Measurements from ENCODE around the gene VWC2L. TPM values are rescaled to one million over a fixed set of nuclear protein-coding genes. Genes with fewer than 3 reads are reported as not detected.

Gene VWC2L
- total and polyA plus RNA-seq, 2 donors (not counting 3 experiments of a cell fraction or from before 2014, with no cell fraction given) = not detected

DNA sequence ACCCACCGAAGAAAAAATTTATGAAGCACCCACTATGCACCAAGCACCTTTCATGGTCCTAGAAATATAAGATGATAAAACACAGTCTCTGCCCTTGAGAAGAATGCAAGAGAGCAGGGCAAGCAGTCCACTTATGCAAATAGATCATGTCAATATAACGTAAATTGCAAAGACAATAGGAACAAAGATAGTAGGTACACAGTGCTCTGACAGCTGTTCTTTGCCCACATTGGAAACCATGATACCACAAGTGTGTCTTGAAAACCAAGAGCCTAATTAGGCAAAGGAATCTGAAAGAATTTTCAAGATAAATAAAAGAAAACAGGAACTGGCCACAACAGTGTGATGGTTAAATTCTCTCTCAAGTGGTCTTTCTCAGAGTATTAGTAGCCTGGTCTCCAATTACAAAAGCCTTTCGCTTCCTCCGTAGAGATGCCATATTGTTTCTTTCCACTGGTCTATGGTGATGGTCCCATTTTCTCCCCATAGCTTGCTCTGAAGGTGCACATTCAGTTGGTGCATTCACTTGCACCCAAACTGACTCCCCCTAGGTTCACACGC is 108.5 kb downstream of the VWC2L start:
- Histone ChIP-seq H3K27me3 (ENCODE audit: control insufficient read depth in 2 of 2, insufficient read depth in 2 of 2, low read length in 2 of 2) (no peaks in the 10 kb centered on the region), H3K4me3 (replicated peaks in 1 of 3; ENCODE audit: insufficient read depth in 1 of 3, low read depth in 1 of 3, low read length in 3 of 3) (no peak overlapping the region), H4K20me1 (replicated peaks; ENCODE audit: control insufficient read depth, extremely low read depth, insufficient read depth, low read length) (no peaks in the 10 kb centered on the region), H3K9me1 (replicated peaks; ENCODE audit: control insufficient read depth, extremely low read depth, insufficient read depth, low read length) (no peaks in the 10 kb centered on the region), H2AFZ (ENCODE audit: low read depth, low read length) (no peak overlapping the region), H3K4me1 (ENCODE audit: control insufficient read depth, extremely low read depth, insufficient read depth, low read length) (no peaks in the 10 kb centered on the region), H3K27ac (ENCODE audit: insufficient read depth, low read depth, low read length) (no peak overlapping the region), H3K9me3 (replicated peaks; ENCODE audit: control insufficient read depth, insufficient read depth, low read length) (no peaks in the 10 kb centered on the region), H3K36me3 (ENCODE audit: control insufficient read depth in 2 of 2, extremely low read depth in 1 of 2, insufficient read depth in 2 of 2, low read length in 2 of 2) (no peaks in the 10 kb centered on the region), H3K4me2 (ENCODE audit: insufficient read depth, low read length) (no peak overlapping the region), H3K79me2 (ENCODE audit: control insufficient read depth, insufficient read depth, low read length) (no peaks in the 10 kb centered on the region), H3K9ac (replicated peaks; ENCODE audit: extremely low read depth, insufficient read depth, low read length) (no peak overlapping the region)
- intact Hi-C loops (cut with micrococcal nuclease) = no loop called here
- DNase-seq (ENCODE audit: low read depth, low spot score) (no peak), FAIRE-seq (no peak)
- dilution Hi-C loops (cut with MboI; ENCODE audit: extremely low pct_ligation_motif_present, low sequenced_read_pairs) = no loop called here
- no TSS peak for BruUV-seq (replicated peaks)
- POLR2A ChIA-PET = no interaction called here
- CTCF ChIA-PET = no interaction called here
- TF ChIP-seq MYC (IDR thresholded peaks at IDR 0.05; ENCODE audit: low read depth, low read length) (no peak), CTCF (IDR thresholded peaks at IDR 0.05; ENCODE audit: extremely low read depth in 1 of 2, insufficient read depth in 1 of 2, low read depth in 1 of 2, low read length in 2 of 2) (no peak), POLR2AphosphoS5 (IDR thresholded peaks at IDR 0.05; ENCODE audit: insufficient read depth, low read depth, low read length) (no peak), MAX (IDR thresholded peaks at IDR 0.05; ENCODE audit: insufficient read depth, insufficient read length) (no peak)

- no peaks in the 10 kb centered on the region for H3K9me3 ChIP-seq (replicated peaks; ENCODE audit: control insufficient read depth, insufficient read depth, low read length)
- no peak for FAIRE-seq
Observed at GRCh38 chr2:214529021-214529420, 118.2 kb downstream of the VWC2L start.

More at GRCh38 chr2:214529021-214529420, 118.2 kb downstream of the VWC2L start:
- dilution Hi-C loops (cut with MboI; ENCODE audit: extremely low pct_ligation_motif_present, low sequenced_read_pairs) = no loop called here
- Histone ChIP-seq H3K9me1 (replicated peaks; ENCODE audit: control insufficient read depth, extremely low read depth, insufficient read depth, low read length) (no peaks in the 10 kb centered on the region), H2AFZ (ENCODE audit: low read depth, low read length) (no peak overlapping the region), H3K4me3 (replicated peaks in 1 of 3; ENCODE audit: insufficient read depth in 1 of 3, low read depth in 1 of 3, low read length in 3 of 3) (no peak overlapping the region), H3K27ac (ENCODE audit: insufficient read depth, low read depth, low read length) (no peak overlapping the region), H3K4me2 (ENCODE audit: insufficient read depth, low read length) (no peak overlapping the region), H4K20me1 (replicated peaks; ENCODE audit: control insufficient read depth, extremely low read depth, insufficient read depth, low read length) (no peaks in the 10 kb centered on the region), H3K4me1 (ENCODE audit: control insufficient read depth, extremely low read depth, insufficient read depth, low read length) (no peaks in the 10 kb centered on the region), H3K27me3 (ENCODE audit: control insufficient read depth in 2 of 2, insufficient read depth in 2 of 2, low read length in 2 of 2) (no peaks in the 10 kb centered on the region), H3K9ac (replicated peaks; ENCODE audit: extremely low read depth, insufficient read depth, low read length) (no peak overlapping the region), H3K36me3 (ENCODE audit: control insufficient read depth in 2 of 2, extremely low read depth in 1 of 2, insufficient read depth in 2 of 2, low read length in 2 of 2) (no peaks in the 10 kb centered on the region), H3K79me2 (ENCODE audit: control insufficient read depth, insufficient read depth, low read length) (no peaks in the 10 kb centered on the region)
- ChIA-PET CTCF (no interaction called here), POLR2A (no interaction called here)
- no peak for DNase-seq (ENCODE audit: low read depth, low spot score)
- intact Hi-C loops (cut with micrococcal nuclease) = no loop called here
- BruUV-seq (replicated peaks) = no TSS peak
- no peak for TF ChIP-seq CTCF (IDR thresholded peaks at IDR 0.05; ENCODE audit: extremely low read depth in 1 of 2, insufficient read depth in 1 of 2, low read depth in 1 of 2, low read length in 2 of 2)
- no peak for TF ChIP-seq JUN (IDR thresholded peaks at IDR 0.05; ENCODE audit: borderline replicate concordance, insufficient read depth, insufficient read length, low read depth)
- no peak for TF ChIP-seq GATA2 (IDR thresholded peaks at IDR 0.05; ENCODE audit: insufficient read depth, insufficient read length, low read depth, low read length)
- TF ChIP-seq MAX (IDR thresholded peaks at IDR 0.05; ENCODE audit: insufficient read depth, insufficient read length) = no peak
- no peak for TF ChIP-seq MYC (IDR thresholded peaks at IDR 0.05; ENCODE audit: low read depth, low read length)
- no peak for TF ChIP-seq POLR2AphosphoS5 (IDR thresholded peaks at IDR 0.05; ENCODE audit: insufficient read depth, low read depth, low read length)
- TF ChIP-seq POLR2A (IDR thresholded peaks at IDR 0.05; ENCODE audit: low read depth, low read length) = no peak
- TF ChIP-seq FOS (IDR thresholded peaks at IDR 0.05; ENCODE audit: borderline replicate concordance, insufficient read depth, low read length) = no peak
- no peak for TF ChIP-seq EZH2 (IDR thresholded peaks at IDR 0.05; ENCODE audit: borderline replicate concordance, low read depth, low read length, severe bottlenecking)
